NCI-H2107 treated with DMSO at 0.1 percent for 48 hours (cell line): Measurements from ENCODE around the gene SNX6.
"Not testable (repeated sequence)": the region's sequence is repeated elsewhere in the genome, so short reads cannot be mapped to it uniquely, and the experiment has no call there.

Source experiments
- DNase-seq: peaks from one replicate; lab custom pipeline; 2025; ENCODE audit not compliant: unreplicated experiment; lab: John Stamatoyannopoulos, UW

SNX6 gene

DNA sequence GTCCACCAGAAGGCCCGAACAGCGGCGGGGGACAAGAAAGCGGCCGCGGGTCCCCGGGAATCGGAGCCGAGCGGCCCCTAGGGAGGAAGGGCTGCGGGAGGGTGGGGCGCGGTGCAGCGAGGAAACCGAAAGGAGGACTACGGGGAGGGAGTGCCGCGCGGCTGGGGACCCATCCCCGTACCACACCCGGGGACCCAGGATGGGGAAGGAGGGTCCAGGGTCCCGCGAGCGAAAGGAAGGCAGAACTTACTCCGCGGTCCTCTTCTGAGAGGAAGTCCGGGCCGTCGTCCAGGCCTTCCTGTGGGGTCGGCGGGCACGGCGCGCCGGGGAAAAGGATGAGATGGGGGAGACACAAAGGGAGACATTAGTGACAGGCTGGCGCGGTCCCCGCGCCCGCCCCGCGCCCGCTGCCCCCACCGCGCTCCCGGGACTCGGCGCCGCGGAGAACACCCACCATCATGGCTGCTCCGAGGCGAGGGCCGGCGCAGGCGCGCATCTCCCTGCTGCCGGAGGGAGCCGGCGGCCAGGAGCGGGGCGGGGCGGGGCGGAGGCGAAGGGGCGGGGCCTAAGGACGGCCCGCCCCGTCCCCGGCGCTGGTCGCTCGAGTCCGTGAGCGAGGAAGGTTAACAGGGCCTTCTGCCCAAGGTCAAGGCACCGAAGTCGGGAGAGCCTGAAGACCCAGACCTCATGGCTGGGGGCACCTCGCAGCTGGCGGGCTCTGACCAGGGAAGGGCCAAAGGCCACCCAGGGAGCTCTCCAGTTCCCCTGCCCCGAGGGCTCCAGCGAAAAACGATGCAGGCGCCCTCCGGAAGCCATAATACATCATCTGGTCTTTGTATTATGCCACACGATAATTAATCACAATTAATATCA lies at the start of gene SNX6:
SNX6 (minus strand) TSS at position 492 of the 873 bp plus-strand sequence; CDS start at position 460, 32 bp downstream.
- peak; percentile 42 for DNase-seq

GRCh38 chr14:34678735-34679134 lies 48.8 kb upstream of the SNX6 start:
- no peak for DNase-seq

DNA sequence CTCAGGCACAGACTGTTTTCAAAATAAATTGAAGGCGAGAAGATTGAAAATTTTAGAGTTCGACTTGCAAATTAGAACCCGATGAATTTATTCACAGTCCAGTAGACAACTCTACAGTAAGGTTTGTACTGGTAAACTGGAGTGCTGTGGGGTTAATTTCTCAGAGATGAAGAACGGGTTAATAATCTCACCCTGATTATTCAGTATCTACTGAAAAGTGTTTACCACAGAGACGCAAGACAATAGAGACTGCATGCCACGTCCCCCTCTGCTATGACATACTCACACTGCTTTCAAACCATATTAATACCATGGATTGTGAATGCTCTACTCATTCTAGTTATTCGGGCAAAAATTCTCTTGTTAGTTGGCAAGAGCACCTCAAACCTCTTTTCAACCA lies 48.4 kb upstream of the SNX6 start:
- DNase-seq: peak; percentile 85

- DNase-seq: no peak
Measured at GRCh38 chr14:34676516-34677211, 46.7 kb upstream of the SNX6 start.

DNA sequence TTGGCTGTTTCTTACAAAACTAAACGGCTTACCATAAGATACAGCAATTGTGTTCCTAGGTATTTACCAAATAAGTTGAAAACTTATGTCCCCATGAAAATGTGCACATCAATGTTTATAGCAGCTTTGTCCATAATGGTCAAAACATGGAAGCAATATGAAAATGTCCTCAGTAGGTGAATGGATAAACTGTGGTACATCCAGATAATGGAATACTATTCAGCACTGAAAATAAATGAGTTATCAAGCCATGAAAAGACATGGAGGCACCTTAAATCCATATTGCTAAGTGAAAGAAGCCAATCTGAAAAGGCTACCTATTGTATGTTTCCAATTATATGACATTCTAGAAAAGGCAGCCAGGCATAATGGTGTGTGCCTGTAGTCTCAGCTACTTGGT lies 43.8 kb upstream of the SNX6 start:
- no peak for DNase-seq

DNA sequence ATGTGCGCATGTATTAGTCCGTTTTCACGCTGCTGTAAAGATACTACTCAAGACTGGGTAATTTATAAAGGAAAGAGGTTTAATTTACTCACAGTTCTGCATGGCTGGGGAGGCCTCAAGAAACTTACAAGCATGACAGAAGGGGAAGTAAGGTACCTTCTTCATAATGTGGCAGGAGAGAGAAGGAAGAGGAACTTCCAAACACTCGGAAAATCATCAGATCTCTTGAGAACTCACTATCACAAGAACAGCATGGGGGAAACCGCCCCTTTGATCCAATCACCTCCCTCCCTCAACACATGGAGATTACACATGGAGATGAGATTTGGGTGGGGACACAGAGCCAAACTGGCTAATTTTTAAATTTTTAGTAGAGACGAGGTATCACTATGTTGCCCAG lies 41.8 kb upstream of the SNX6 start:
- DNase-seq: no peak

DNA sequence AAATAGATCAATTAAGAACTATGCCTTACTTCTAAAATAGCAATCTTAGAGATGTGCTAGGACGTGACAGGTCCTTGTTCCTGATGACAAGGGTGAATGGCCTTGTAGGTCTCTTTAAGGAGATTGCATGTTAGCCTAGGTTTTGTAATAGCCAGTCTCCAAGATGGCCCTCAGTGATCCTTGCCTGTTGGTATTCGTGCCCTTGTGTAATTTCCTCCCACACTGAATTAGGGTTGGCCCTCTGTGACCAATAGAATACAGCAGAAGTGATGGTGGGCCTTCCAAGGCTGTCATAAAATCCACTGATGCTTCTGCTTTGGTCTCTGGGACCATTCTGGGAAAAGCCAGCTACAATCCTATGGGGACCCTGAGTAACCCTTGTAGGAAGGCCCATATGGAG lies 38.2 kb upstream of the SNX6 start:
- no peak for DNase-seq

DNA sequence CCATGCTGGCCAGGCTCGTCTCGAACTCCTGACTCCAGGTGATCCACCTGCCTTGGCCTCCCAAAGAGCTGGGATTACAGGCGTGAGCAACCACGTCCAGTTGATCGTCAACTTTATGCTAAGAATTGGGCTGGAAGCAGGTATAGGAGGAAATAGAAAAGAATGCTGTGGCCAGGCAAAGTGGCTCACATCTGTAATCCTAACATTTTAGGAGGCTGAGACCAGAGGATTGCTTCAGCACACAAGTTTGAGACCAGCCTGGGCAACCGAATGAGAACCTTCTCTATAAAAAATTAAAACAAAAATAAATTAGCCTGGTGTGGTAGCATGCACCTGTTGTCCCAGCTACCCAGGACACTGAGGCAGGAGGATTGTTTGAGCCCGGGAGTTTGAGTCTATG lies 37.1 kb upstream of the SNX6 start:
- DNase-seq: no peak

DNA sequence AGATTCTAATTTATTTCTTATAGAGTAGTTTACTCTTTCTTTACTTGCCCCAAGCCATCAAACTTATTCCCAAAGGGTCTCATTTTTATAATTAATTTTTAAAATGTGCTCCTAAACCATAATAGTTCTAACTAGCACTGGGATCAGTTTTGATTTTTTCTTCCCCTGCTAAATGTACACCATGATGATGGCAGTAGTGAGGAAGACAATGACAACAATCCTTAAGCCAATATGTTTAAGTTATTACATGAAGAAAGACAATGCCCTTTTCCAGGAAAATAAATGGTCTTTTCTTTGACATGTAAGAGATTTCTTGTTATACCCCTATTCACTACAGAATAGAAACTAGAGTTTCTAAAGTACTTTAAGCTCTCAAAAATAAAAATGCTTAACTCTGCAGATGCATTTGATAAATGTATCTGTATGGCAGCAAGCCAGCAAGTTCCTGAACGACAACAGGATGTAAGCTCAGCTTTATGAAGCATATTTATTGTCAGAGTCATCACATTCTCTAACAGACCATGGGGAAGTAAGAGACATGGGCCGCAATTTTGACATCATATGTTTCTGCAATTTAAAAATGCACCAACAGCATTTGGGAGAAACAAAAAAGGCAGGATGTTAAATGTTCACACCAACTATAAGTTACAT lies 36.0 kb upstream of the SNX6 start:
- DNase-seq: no peak

- no peak for DNase-seq
Measured at GRCh38 chr14:34662561-34663088, 32.7 kb upstream of the SNX6 start.

- DNase-seq: no peak
Measured at GRCh38 chr14:34660796-34661195, 30.8 kb upstream of the SNX6 start.

- no peak for DNase-seq
Measured at GRCh38 chr14:34655959-34656358, 26.0 kb upstream of the SNX6 start.

DNA sequence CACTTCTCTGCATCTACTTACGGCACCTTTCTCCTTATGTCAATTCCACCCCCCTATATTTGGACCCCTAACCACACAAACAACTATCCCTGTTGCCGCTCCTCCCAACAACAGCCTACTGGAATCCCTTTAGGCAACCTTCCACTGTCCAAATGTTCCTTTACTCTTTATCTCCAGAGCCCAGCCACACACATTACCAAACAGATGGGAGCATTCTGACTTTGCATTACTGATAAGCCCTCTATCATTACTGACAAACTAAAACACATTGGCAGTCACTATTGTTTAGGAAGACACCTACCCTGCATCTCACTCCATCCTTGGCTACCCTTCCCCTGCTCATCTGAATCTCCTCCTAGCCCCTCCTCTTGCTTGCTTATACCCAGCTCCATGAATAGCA lies 23.1 kb upstream of the SNX6 start:
- DNase-seq: not testable (repeated sequence)

GRCh38 chr14:34652348-34652747 lies 22.4 kb upstream of the SNX6 start:
- DNase-seq: not testable (repeated sequence)

DNA sequence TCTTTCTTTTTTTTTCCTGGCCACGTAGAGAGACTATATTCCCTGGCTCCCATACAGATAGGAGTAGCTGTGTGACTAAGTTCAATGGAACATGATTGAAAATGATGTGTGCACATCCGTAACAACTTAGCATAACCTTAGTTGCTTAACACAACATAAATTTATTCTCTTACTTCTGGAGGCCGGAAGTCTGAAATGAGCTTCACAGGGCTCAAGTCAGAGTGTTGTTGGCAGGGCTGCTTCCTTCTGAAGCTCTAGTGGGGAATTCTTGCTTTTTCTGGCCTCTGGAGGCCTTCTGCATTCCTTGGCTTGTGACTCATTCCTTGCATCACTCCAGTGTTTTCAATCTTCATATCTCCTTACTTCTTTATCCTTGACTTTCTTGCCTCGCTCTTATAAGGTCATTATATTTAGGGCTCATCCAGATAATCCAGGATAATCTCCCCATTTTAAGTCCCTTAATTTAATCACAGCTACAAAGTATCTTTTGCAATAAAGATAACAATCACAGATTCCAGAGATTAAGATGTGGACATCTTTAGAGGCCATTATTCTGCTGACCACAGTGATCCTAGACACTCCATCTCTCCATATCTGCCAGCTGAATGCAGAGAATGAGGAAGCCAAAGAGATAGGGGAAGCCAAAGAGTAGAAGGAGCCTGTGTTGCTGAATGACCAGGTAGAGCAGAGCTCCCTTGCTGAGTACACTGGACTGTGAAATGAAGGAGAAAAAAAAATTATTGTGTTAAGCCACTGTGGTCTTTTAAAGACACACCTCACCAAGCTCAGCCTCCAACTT lies 21.0 kb upstream of the SNX6 start:
- no peak for DNase-seq

- DNase-seq: not testable (repeated sequence)
Measured at GRCh38 chr14:34650006-34650405, 20.1 kb upstream of the SNX6 start.

- no peak for DNase-seq
Measured at GRCh38 chr14:34649344-34649743, 19.4 kb upstream of the SNX6 start.

- DNase-seq: no peak
Measured at GRCh38 chr14:34646570-34647255, 16.8 kb upstream of the SNX6 start.

DNA sequence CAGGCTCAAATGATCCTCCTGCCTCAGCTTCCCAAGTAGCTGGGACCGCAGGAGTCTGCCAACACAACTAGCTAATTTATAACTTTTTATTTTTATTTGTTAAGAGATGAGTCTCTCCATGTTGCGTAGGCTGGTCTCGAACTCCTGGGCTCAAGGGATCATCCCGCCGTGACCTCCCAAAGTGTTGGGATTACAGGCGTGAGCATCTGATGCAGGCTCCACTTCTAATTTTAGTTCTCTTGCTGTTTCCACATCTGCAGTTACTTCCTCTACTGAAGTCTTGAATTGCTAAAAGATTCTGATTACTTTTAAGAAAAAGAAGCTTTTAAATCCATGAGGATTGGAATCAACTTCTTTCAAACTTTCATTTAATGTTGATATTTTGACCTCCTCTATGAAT lies 13.4 kb upstream of the SNX6 start:
- no peak for DNase-seq

DNA sequence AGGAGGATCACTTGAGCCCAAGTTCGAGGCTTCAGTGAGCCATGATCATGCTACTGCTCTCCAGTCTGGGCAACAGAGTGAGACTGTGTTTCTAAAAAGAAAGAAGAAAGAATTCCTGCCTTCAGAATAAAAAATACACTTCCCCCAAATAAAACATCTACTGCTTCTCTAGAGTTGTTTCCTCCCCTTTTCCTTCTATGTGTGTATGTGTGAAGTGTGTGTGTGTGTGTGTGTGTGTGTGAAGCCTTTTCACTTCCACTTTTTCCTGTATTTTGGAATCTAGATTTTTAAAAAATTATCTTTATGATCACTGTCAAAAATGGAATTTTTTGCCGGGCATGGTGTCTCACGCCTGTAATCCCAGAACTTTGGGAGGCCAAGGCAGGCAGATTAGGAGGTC lies 12.6 kb upstream of the SNX6 start:
- DNase-seq: no peak
